HepG2 (cell line): ENCODE data around the gene AEN. TPM values are rescaled to one million over a fixed set of nuclear protein-coding genes. Genes with fewer than 3 reads are reported as not detected.

Source experiments
- AGO1 ChIP-seq: fragments of 200-400 bp; formaldehyde crosslinking; IDR thresholded peaks from 2 replicates; pipeline ENCODE4 v1.6.1; 2017; ENCODE audit warnings: mild to moderate bottlenecking, low read depth, low read length, moderate library complexity; ENCODE audit not compliant: poor library complexity, severe bottlenecking
- DPF2 ChIP-seq: sonication (generic); formaldehyde crosslinking; IDR thresholded peaks from 2 replicates; pipeline ENCODE4 v1.4.0; 2020; ENCODE audit warnings: mild to moderate bottlenecking, low read depth, missing genetic modification reagents, borderline replicate concordance
- HDAC2 ChIP-seq: sonication (generic); formaldehyde crosslinking; IDR thresholded peaks from 2 replicates; pipeline ENCODE4 v1.4.0; 2020; ENCODE audit warnings: missing genetic modification reagents
- KAT8 ChIP-seq: IDR thresholded peaks from 2 replicates; pipeline ENCODE4 v1.6.1; 2016; ENCODE audit warnings: missing genetic modification reagents, missing compliant biosample characterization
- MAF1 ChIP-seq: sonication (generic); formaldehyde crosslinking; IDR thresholded peaks from 2 replicates; pipeline ENCODE4 v1.5.0; 2020; ENCODE audit warnings: missing genetic modification reagents, borderline replicate concordance
- MLX ChIP-seq: IDR thresholded peaks from 2 replicates; pipeline ENCODE4 v1.6.1; 2016
- NR3C1 ChIP-seq: sonication (generic); formaldehyde crosslinking; IDR thresholded peaks from 2 replicates; pipeline ENCODE4 v1.4.0; 2020; ENCODE audit warnings: missing genetic modification reagents
- POLR2A ChIP-seq, 2 experiments: IDR thresholded peaks; 2 replicates each; pipeline ENCODE4 v1.6.1; 2011; ENCODE audit warnings: low read depth in 2 of 2, low read length in 2 of 2, mild to moderate bottlenecking in 1 of 2, moderate library complexity in 1 of 2; ENCODE audit not compliant: insufficient read depth in 1 of 2
- SIX4 ChIP-seq: sonication (generic); formaldehyde crosslinking; IDR thresholded peaks from 2 replicates; pipeline ENCODE4 v1.4.0; 2020; ENCODE audit warnings: missing genetic modification reagents
- SOX6 ChIP-seq, 2 experiments: fragments of 450-650 bp in 1 of 2; sonication (generic) in 1 of 2; formaldehyde crosslinking in 1 of 2; IDR thresholded peaks; 2 replicates each; pipeline versions ENCODE4 v1.4.0 to v1.6.1; 2017 to 2020; ENCODE audit warnings: antibody characterized with exemption in 1 of 2, mild to moderate bottlenecking in 1 of 2, missing genetic modification reagents in 1 of 2
- TARDBP ChIP-seq: sonication (generic); formaldehyde crosslinking; IDR thresholded peaks from 2 replicates; pipeline ENCODE4 v1.8.0; 2022; ENCODE audit warnings: mild to moderate bottlenecking, missing genetic modification reagents
- WIZ ChIP-seq: sonication (generic); formaldehyde crosslinking; IDR thresholded peaks from 2 replicates; pipeline ENCODE4 v1.5.1; 2020; ENCODE audit warnings: mild to moderate bottlenecking, missing genetic modification reagents
- ZBTB7A ChIP-seq: sonication (generic); formaldehyde crosslinking; IDR thresholded peaks from 2 replicates; pipeline ENCODE4 v1.8.0; 2022; ENCODE audit warnings: mild to moderate bottlenecking, missing genetic modification reagents
- ZNF451 ChIP-seq: sonication (generic); formaldehyde crosslinking; IDR thresholded peaks from 2 replicates; pipeline ENCODE4 v1.5.0; 2020; ENCODE audit warnings: mild to moderate bottlenecking, missing genetic modification reagents
- ZNF556 ChIP-seq: sonication (generic); formaldehyde crosslinking; IDR thresholded peaks from 2 replicates; pipeline ENCODE4 v1.4.0; 2020; ENCODE audit warnings: mild to moderate bottlenecking, missing genetic modification reagents, borderline replicate concordance
- ZNF562 ChIP-seq: sonication (generic); formaldehyde crosslinking; IDR thresholded peaks from 2 replicates; pipeline ENCODE4 v1.8.0; 2022; ENCODE audit warnings: missing genetic modification reagents, borderline replicate concordance
- ZNF672 ChIP-seq: sonication (generic); formaldehyde crosslinking; IDR thresholded peaks from 2 replicates; pipeline ENCODE4 v1.8.1; 2022; ENCODE audit warnings: missing genetic modification reagents
- ZNF772 ChIP-seq: sonication (generic); formaldehyde crosslinking; IDR thresholded peaks from 2 replicates; pipeline ENCODE4 v1.5.0; 2020; ENCODE audit warnings: mild to moderate bottlenecking, missing genetic modification reagents
- ZNF788 ChIP-seq: sonication (generic); formaldehyde crosslinking; IDR thresholded peaks from 2 replicates; pipeline ENCODE4 v1.5.0; 2020; ENCODE audit warnings: mild to moderate bottlenecking, missing genetic modification reagents, borderline replicate concordance
- polyA plus RNA-seq, 8 experiments: library from polyadenylated mRNA; depleted of rRNA in 3 of 8; stranded (reverse) in 7 of 8; unstranded in 1 of 8; fragments of >200 nt; fragmentation: Illumina TruSeq in 4 of 8; extraction: Trizol in 4 of 8; gene quantifications; 2 replicates each; pipeline versions ENCODE4 v1.2.1 to v1.2.3, GENCODE V29; 2011 to 2016; ENCODE audit warnings: low read depth in 4 of 8, missing spikeins in 1 of 8, mixed read lengths in 1 of 8; ENCODE audit not compliant: insufficient read depth in 1 of 8
- total RNA-seq, 5 experiments: library from RNA; depleted of rRNA; stranded (reverse); fragments of >200 nt; fragmentation: Illumina TruSeq; extraction: Trizol; gene quantifications; 2 replicates each; pipeline ENCODE4 v1.2.3, GENCODE V29; 2016; ENCODE audit warnings: low read depth in 1 of 5
- TF ChIP-seq, protein P1 (sequence below): sonication (generic); formaldehyde crosslinking; IDR thresholded peaks from 2 replicates; pipeline ENCODE4 v1.5.0; 2020; ENCODE audit warnings: mild to moderate bottlenecking, missing genetic modification reagents, moderate library complexity
- TF ChIP-seq, protein P2 (sequence below): sonication (generic); formaldehyde crosslinking; IDR thresholded peaks from 2 replicates; pipeline ENCODE4 v1.5.1; 2020; ENCODE audit warnings: missing genetic modification reagents, mild to moderate bottlenecking, borderline replicate concordance
- TF ChIP-seq, protein P3 (sequence below): sonication (generic); formaldehyde crosslinking; IDR thresholded peaks from 2 replicates; pipeline ENCODE4 v1.5.1; 2020; ENCODE audit warnings: mild to moderate bottlenecking, missing genetic modification reagents

Gene AEN
- total and polyA plus RNA-seq, 2 of the 13 experiments (the other 11 are each of a cell fraction or from before 2014, with no cell fraction given) = 51.3 to 118 TPM

DNA sequence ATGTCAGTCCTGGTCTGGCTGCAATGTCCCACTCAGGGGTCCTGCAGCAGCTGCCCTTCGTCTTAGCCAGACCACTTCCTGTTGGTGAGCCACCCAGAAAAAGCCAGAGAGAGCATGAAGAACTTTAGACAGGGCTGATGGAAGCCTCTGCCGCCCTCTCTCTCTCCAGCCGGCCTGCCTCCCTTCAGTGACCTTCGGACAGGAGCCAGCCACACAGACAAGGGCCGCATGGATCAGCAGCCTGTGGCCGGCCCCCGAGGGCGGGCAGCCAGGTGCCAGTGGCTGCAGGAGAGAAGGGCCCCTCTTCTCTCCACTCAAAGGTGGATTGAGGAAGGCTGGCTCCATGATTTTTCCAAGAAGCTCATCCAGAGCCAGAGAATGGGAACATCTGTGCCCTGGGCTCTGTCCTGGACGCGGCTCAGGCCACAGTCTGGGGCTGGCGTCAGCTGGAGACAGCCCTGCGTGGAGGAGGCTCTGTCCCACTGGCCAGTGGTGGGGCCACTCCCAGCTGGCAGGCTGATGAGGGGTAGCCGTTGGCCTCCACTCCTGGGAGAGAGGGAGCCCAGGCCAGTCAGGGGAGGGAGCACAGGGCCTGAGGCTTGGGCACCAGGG, 60.6 kb downstream of the AEN start (continued):
- TF ChIP-seq POLR2A (IDR thresholded peaks at IDR 0.05; ENCODE audit: insufficient read depth in 1 of 2, low read depth in 2 of 2, low read length in 2 of 2) (peak in 1 of 2 experiments; percentile 51; a peak in 3 of 4 replicates), KAT8 (0 out of 2 replicates have a peak, but pooled peaks have one; percentile 64), SIX4 (CRISPR knock-in tag) (0 out of 2 replicates have a peak, but pooled peaks have one; percentile 12), AGO1 (no peak), SOX6 (IDR thresholded peaks at IDR 0.05) (no peak), SOX6 (CRISPR knock-in tag; IDR thresholded peaks at IDR 0.05) (peak; percentile 42), NR3C1 (no peak), HDAC2 (peak; percentile 44; the same call in 1 of the 2 replicates), ZBTB7A (CRISPR knock-in tag) (peak; percentile 70; the same call in 1 of the 2 replicates), ZNF562 (no peak), ZNF772 (CRISPR knock-in tag) (0 out of 2 replicates have a peak, but pooled peaks have one; percentile 71), MAF1 (CRISPR knock-in tag) (no peak), ZNF556 (0 out of 2 replicates have a peak, but pooled peaks have one; percentile 33), ZNF788 (CRISPR knock-in tag) (peak; percentile 55; the same call in 1 of the 2 replicates), MLX (CRISPR knock-in tag) (peak; percentile 51; the same call in 1 of the 2 replicates), WIZ (CRISPR knock-in tag) (peak; percentile 44; the same call in 1 of the 2 replicates), ZNF672 (CRISPR knock-in tag) (no peak), ZNF451 (CRISPR knock-in tag) (no peak), DPF2 (CRISPR knock-in tag) (no peak), TARDBP (CRISPR knock-in tag) (peak; percentile 73)
- TF ChIP-seq, protein P1, sequence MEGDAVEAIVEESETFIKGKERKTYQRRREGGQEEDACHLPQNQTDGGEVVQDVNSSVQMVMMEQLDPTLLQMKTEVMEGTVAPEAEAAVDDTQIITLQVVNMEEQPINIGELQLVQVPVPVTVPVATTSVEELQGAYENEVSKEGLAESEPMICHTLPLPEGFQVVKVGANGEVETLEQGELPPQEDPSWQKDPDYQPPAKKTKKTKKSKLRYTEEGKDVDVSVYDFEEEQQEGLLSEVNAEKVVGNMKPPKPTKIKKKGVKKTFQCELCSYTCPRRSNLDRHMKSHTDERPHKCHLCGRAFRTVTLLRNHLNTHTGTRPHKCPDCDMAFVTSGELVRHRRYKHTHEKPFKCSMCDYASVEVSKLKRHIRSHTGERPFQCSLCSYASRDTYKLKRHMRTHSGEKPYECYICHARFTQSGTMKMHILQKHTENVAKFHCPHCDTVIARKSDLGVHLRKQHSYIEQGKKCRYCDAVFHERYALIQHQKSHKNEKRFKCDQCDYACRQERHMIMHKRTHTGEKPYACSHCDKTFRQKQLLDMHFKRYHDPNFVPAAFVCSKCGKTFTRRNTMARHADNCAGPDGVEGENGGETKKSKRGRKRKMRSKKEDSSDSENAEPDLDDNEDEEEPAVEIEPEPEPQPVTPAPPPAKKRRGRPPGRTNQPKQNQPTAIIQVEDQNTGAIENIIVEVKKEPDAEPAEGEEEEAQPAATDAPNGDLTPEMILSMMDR (CRISPR knock-in tag) = peak; percentile 17; the same call in 1 of the 2 replicates
- TF ChIP-seq, protein P2, sequence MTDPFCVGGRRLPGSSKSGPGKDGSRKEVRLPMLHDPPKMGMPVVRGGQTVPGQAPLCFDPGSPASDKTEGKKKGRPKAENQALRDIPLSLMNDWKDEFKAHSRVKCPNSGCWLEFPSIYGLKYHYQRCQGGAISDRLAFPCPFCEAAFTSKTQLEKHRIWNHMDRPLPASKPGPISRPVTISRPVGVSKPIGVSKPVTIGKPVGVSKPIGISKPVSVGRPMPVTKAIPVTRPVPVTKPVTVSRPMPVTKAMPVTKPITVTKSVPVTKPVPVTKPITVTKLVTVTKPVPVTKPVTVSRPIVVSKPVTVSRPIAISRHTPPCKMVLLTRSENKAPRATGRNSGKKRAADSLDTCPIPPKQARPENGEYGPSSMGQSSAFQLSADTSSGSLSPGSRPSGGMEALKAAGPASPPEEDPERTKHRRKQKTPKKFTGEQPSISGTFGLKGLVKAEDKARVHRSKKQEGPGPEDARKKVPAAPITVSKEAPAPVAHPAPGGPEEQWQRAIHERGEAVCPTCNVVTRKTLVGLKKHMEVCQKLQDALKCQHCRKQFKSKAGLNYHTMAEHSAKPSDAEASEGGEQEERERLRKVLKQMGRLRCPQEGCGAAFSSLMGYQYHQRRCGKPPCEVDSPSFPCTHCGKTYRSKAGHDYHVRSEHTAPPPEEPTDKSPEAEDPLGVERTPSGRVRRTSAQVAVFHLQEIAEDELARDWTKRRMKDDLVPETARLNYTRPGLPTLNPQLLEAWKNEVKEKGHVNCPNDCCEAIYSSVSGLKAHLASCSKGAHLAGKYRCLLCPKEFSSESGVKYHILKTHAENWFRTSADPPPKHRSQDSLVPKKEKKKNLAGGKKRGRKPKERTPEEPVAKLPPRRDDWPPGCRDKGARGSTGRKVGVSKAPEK (CRISPR knock-in tag) = no peak
- TF ChIP-seq, protein P3, sequence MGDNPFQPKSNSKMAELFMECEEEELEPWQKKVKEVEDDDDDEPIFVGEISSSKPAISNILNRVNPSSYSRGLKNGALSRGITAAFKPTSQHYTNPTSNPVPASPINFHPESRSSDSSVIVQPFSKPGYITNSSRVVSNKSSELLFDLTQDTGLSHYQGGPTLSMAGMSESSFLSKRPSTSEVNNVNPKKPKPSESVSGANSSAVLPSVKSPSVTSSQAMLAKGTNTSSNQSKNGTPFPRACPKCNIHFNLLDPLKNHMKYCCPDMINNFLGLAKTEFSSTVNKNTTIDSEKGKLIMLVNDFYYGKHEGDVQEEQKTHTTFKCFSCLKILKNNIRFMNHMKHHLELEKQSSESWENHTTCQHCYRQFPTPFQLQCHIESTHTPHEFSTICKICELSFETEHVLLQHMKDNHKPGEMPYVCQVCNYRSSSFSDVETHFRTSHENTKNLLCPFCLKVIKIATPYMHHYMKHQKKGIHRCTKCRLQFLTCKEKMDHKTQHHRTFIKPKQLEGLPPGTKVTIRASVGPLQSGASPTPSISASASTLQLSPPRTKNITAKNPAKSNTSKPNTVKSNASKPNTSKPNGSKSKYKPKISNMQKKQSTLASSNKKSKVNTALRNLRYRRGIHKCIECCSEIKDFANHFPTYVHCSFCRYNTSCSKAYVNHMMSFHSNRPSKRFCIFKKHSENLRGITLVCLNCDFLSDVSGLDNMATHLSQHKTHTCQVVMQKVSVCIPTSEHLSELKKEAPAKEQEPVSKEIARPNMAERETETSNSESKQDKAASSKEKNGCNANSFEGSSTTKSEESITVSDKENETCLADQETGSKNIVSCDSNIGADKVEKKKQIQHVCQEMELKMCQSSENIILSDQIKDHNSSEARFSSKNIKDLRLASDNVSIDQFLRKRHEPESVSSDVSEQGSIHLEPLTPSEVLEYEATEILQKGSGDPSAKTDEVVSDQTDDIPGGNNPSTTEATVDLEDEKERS (CRISPR knock-in tag) = peak; percentile 47; the same call in 1 of the 2 replicates
